Aorta (tissue), 5 donors: Measurements from ENCODE around the gene NACAD. TPM values are rescaled to one million over a fixed set of nuclear protein-coding genes. Genes with fewer than 3 reads are reported as not detected.

Experiments
- ATAC-seq: fragments of 200-7000 bp; cut with Tn5 transposase; one replicate; pipeline ENCODE4 v1.9.1; 2022; ENCODE audit warnings: moderate library complexity; ENCODE audit not compliant: low FRiP score
- DNase-seq, 2 donors: peaks; one replicate each; pipeline ENCODE4 v3.0.0-alpha.2; 2020
- H3K27ac ChIP-seq, 2 donors: one replicate each; pipeline ENCODE4 v1.5.1; 2013; ENCODE audit warnings: low read length in 2 of 2, mild to moderate bottlenecking in 2 of 2, moderate library complexity in 2 of 2, control low read depth in 1 of 2, inconsistent platforms in 1 of 2, low read depth in 1 of 2
- H3K27me3 ChIP-seq, 2 donors: one replicate each; pipeline ENCODE4 v1.6.1; 2013; ENCODE audit warnings: control low read depth in 1 of 2, low read length in 1 of 2, mild to moderate bottlenecking in 1 of 2, moderate library complexity in 1 of 2; ENCODE audit not compliant: insufficient read depth in 2 of 2, control insufficient read depth in 1 of 2
- H3K36me3 ChIP-seq, 2 donors: one replicate each; pipeline ENCODE4 v1.6.1; 2013; ENCODE audit warnings: control low read depth in 1 of 2, low read length in 1 of 2, mild to moderate bottlenecking in 1 of 2; ENCODE audit not compliant: insufficient read depth in 2 of 2, control insufficient read depth in 1 of 2
- H3K4me1 ChIP-seq, 2 donors: one replicate each; pipeline ENCODE4 v1.6.1; 2013; ENCODE audit warnings: low read length in 2 of 2, control low read depth in 1 of 2, mild to moderate bottlenecking in 1 of 2, moderate library complexity in 1 of 2; ENCODE audit not compliant: insufficient read depth in 2 of 2, control insufficient read depth in 1 of 2
- H3K4me3 ChIP-seq, 2 donors: one replicate each; pipeline ENCODE4 v1.5.1; 2013; ENCODE audit warnings: low read length in 2 of 2, control low read depth in 1 of 2, mild to moderate bottlenecking in 1 of 2
- H3K9me3 ChIP-seq: one replicate; pipeline ENCODE4 v1.6.1; 2013; ENCODE audit warnings: mild to moderate bottlenecking, low read length; ENCODE audit not compliant: control insufficient read depth
- WGBS, 2 donors: extraction: QIAGEN DNeasy Blood & Tissue Kit; methylation state at CpG; one replicate each; pipeline ENCODE4 v1.1.7; 2013; 5-methylcytosine and 5-hydroxymethylcytosine counted together
- intact Hi-C, 2 donors: fragments of 100-400 bp; cut with DNase I; formaldehyde crosslinking; loops; one replicate each; pipeline versions ENCODE4 v1.14.2 to v1.15.0; 2022
- polyA plus RNA-seq, 2 donors: library from polyadenylated mRNA; stranded (reverse); fragments of 200-250 nt; gene quantifications; one replicate each; pipeline ENCODE4 v1.2.3, GENCODE V29; 2013
- total RNA-seq, 2 donors: library from RNA; stranded (reverse); fragmentation: NEBNext Ultra II Directional; extraction: Animal tissue kit (Norgen Biotek cat#: 25700); gene quantifications; one replicate each; pipeline ENCODE4 v1.2.1, GENCODE V29; 2021
- donor health status: healthy with polysubstance abuse.
- donor health status: Bipolar disorder and iron deficiency.
- donor health status: DM: no; HTN: no; CAD: no.
- donor health status: DM: no; HTN: no; CAD: no.
- donor health status: DM: yes; HTN: yes; CAD: no.

The NACAD gene
- total and polyA plus RNA-seq, 4 donors = 1.3 to 15.7 (median 12.7) TPM

DNA sequence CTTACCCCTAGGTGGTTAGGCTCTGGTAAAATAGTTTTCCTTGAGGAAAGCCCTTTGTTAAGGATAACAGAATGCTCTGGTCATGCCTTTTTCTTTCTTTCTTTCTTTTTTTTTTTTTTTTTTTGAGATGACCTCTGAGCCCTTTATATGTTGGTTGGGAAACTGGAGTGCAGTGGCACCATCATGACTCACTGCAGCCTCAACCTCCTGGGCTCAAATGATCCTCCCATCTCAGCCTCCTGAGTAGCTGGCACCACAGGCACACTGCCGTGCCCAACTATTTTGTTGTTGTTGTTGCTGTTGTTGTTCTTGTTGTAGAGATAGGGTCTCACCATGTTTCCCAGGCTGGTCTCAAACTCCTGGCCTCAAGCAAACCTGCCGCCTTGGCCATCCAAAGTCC, 27.4 kb downstream of the NACAD start:
- H3K36me3 ChIP-seq = peaks cover 0 to 2% of the 10 kb centered on the region in 2 donors
- H3K27ac ChIP-seq = no peak overlapping the region
- no peak overlapping the region for H3K4me3 ChIP-seq
- ATAC-seq (no peak), DNase-seq (peak in 1 of 2 donors; percentile 21)
- no peaks in the 10 kb centered on the region for H3K4me1 ChIP-seq
- H3K9me3 ChIP-seq = no peaks in the 10 kb centered on the region
- WGBS, 2 donors = 97 to 100% methylated on average over 2 of the region's 2 CpGs
- no peaks in the 10 kb centered on the region for H3K27me3 ChIP-seq
- intact Hi-C loops = no loop called here

DNA sequence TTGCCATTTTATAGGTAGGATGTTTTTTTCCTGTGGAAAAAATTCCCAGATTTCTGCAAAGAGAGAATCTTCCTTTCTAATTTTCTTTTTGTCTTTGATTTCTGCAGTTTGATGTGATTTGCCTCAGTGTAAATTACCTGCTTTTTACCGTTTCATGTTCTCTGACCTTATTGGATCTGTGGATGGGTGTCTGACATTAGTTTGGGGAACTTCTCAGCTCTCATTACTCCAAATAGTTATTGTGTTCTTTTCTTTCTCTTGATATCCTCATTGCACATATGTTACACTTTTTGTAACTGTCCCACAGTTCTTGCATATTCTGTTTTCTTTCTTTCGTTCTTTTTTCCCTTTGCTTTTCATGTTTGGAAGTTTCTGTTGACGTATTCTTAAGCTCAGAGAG, 28.5 kb downstream of the NACAD start:
- intact Hi-C loops = no loop called here
- DNase-seq = no peak
- Histone ChIP-seq H3K9me3 (no peaks in the 10 kb centered on the region), H3K36me3 (no peaks in the 10 kb centered on the region), H3K4me1 (no peaks in the 10 kb centered on the region), H3K4me3 (no peak overlapping the region), H3K27ac (no peak overlapping the region), H3K27me3 (no peaks in the 10 kb centered on the region)
- 92 to 95% methylated on average over 3 of the region's 3 CpGs for WGBS, 2 donors
- no peak for ATAC-seq

DNA sequence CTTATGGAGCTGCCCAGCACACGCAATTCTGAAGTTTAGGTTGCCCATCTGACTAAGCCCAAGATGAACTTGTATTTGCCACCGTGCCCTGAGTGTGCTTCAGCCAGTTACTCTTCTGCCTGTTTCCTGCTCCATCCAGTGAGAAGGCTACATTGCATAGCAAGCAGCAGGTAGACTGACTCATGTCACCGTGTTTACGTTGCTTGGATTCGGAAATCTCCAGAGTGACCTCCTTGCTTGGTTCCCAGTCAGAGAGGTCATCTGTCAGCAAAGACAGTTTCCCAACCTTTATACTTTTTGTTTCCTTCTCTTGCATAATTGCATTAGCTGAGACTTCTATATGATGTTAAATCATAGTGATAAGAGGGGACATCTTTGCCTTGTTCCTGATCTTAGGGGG, 30.9 kb downstream of the NACAD start:
- DNase-seq (no peak), ATAC-seq (no peak)
- H3K4me3 ChIP-seq = no peak overlapping the region
- no peak overlapping the region for H3K27ac ChIP-seq
- no peaks in the 10 kb centered on the region for H3K9me3 ChIP-seq
- WGBS, 2 donors = 93% methylated on average over 5 of the region's 5 CpGs
- H3K27me3 ChIP-seq = no peaks in the 10 kb centered on the region
- intact Hi-C loops = no loop called here
- H3K36me3 ChIP-seq = no peaks in the 10 kb centered on the region
- H3K4me1 ChIP-seq = no peaks in the 10 kb centered on the region

DNA sequence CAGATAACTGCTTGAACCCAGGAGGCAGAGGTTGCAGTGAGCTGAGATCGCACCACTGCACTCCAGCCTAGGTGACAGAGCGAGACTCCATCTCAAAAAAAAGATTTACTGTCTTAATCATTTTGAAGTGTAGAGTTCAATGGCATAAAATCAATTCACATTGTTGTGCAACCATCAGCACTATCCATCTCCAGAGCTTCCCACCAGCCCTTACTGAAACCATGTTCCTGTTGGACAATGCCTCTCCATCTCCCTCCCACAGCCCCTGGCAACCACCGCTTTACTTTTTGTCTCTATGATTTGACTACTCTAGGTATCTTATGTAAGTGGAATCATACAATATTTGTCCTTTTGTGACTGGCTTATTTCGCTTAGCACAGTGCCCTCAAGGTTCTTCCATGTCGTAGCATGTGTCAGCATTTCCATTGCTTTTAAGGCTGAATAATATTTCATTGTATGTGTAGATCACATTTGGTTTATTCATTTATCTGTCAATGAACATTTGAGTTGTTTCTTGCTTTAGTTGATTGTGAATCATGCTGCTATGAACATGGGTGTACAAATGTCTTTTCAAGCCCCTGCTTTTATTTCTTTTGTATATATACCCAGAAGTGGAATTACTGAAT, 33.1 kb downstream of the NACAD start:
- Histone ChIP-seq H3K4me3 (no peak overlapping the region), H3K9me3 (no peaks in the 10 kb centered on the region), H3K27ac (no peak overlapping the region), H3K36me3 (no peaks in the 10 kb centered on the region), H3K27me3 (no peaks in the 10 kb centered on the region), H3K4me1 (no peaks in the 10 kb centered on the region)
- ATAC-seq = no peak
- intact Hi-C loops = no loop called here
- DNase-seq = no peak
- 97 to 98% methylated on average over 5 of the region's 5 CpGs for WGBS, 2 donors

DNA sequence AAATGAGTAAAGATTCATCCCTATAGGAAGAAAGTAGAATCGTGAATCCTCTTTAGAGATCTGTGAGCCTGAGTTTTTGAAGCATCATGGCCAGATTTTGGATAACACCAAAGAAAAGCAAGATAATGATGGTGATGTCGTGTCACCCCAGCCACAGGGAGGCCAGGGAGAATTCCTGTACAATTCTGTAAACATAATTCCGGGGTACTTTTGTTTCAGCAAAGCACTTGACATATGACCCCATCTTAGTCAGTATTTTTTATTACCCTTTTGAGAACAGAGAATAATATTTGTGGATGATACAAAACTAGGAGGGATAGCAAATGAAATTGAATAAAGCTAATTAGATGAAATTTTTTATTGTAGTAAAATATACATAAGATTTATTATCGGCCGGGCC, 33.8 kb downstream of the NACAD start:
- intact Hi-C loops = no loop called here
- Histone ChIP-seq H3K9me3 (no peaks in the 10 kb centered on the region), H3K36me3 (no peaks in the 10 kb centered on the region), H3K27ac (no peak overlapping the region), H3K27me3 (no peaks in the 10 kb centered on the region), H3K4me1 (no peaks in the 10 kb centered on the region), H3K4me3 (no peak overlapping the region)
- DNase-seq (no peak), ATAC-seq (no peak)
- 73 to 81% methylated on average over 5 of the region's 5 CpGs for WGBS, 2 donors

DNA sequence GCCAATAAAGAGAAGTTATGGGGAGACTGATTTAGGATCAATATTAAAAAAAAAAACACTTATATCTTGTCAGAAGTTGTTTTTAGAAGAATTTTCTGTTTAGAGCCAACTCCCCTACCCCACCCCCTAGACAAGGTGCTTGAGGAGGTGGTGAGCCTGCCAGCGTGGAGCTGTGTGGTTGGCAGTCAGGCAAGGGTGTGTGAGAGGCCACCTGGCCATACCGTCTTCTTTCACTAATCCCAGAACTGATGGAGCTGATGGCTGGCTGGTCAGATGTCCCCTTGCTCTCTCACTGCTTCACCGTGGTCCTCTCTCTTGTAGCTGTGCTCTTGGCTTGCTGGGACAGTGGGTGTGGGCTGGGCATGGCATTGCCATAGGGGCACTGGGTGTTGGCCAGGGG, 34.3 kb downstream of the NACAD start:
- Histone ChIP-seq H3K9me3 (no peaks in the 10 kb centered on the region), H3K27ac (no peak overlapping the region), H3K4me1 (no peaks in the 10 kb centered on the region), H3K4me3 (no peak overlapping the region), H3K36me3 (no peaks in the 10 kb centered on the region), H3K27me3 (no peaks in the 10 kb centered on the region)
- intact Hi-C loops = no loop called here
- 92 to 95% methylated on average over 3 of the region's 3 CpGs for WGBS, 2 donors
- ATAC-seq = no peak
- DNase-seq = peak in 1 of 2 donors; percentile 47

DNA sequence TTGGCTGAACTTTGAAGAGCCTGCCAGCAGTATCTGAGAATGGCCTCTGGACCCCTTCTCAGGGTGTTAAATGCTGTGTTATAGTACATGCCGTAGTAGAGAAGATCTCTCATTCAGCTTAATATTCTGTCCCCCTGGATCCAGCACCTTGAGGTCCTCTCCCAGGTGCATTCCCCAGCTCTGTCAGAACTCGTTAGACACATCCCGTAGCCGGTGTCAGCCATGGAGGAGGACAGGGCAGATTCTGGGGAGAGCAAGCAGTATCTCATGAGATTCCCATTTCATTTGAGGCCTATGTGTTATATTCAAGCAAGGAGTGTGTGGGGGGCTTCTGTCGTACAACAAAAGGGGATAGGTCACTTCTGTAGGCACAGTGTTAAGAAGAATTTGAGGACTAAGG, 34.8 kb downstream of the NACAD start:
- ATAC-seq (no peak), DNase-seq (peak in 1 of 2 donors; percentile 68)
- Histone ChIP-seq H3K4me1 (no peaks in the 10 kb centered on the region), H3K27me3 (no peaks in the 10 kb centered on the region), H3K27ac (no peak overlapping the region), H3K36me3 (no peaks in the 10 kb centered on the region), H3K9me3 (no peaks in the 10 kb centered on the region), H3K4me3 (no peak overlapping the region)
- intact Hi-C loops = no loop called here
- WGBS, 2 donors = 96 to 99% methylated on average over 5 of the region's 5 CpGs

DNA sequence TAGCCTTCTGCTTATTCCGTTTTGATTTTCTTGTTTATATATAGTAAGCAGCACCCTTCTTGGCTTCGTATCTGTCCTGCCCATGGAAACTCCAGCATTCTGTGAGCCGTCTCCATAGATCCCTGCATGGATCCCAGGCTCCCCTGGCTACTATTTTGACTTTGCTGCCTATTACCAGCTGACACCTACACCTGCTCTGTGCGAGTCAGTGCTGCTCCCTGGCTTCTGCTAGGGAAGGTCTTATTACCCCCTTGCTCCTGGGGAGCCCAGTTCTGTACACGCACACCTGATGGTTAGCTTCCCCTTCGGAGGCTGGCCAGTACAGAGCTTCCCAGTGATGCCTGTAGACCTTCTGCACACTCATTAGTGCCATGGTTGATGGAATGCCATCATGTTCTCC, 35.4 kb downstream of the NACAD start:
- no peaks in the 10 kb centered on the region for H3K4me1 ChIP-seq
- ATAC-seq (no peak), DNase-seq (peak in 1 of 2 donors; percentile 21)
- H3K27ac ChIP-seq = no peak overlapping the region
- no peaks in the 10 kb centered on the region for H3K9me3 ChIP-seq
- H3K27me3 ChIP-seq = no peaks in the 10 kb centered on the region
- H3K36me3 ChIP-seq = no peaks in the 10 kb centered on the region
- intact Hi-C loops = no loop called here
- 62 to 93% methylated on average over 6 of the region's 6 CpGs for WGBS, 2 donors
- no peak overlapping the region for H3K4me3 ChIP-seq

DNA sequence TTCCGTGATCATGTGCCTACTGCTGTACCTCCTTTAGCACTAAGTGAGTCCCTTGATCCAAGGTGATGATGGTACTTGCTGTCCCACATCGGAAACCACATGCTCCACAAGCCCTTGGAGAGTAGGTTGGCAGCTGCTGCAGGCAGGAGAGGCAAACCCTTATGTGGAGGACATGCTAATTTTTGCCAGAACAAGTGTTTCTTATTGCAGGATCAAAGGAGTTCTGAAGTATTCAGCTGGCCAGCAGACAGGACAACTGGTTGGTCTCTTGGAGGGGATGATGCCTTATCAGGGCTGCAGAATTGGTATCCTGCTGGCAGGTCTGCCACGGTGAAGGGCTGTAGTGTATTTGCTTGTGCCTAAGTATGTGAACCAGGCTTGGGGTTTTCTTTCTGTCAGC, 36.8 kb downstream of the NACAD start:
- Histone ChIP-seq H3K36me3 (peaks cover 0 to 4% of the 10 kb centered on the region in 2 donors), H3K9me3 (no peaks in the 10 kb centered on the region), H3K4me3 (no peak overlapping the region), H3K4me1 (no peaks in the 10 kb centered on the region), H3K27me3 (no peaks in the 10 kb centered on the region), H3K27ac (no peak overlapping the region)
- ATAC-seq (no peak), DNase-seq (peak in 1 of 2 donors; percentile 24)
- intact Hi-C loops = no loop called here
- 85 to 89% methylated on average over 3 of the region's 3 CpGs for WGBS, 2 donors
